ENCODE results near the gene CCDC148.

CCDC148 gene

DNA sequence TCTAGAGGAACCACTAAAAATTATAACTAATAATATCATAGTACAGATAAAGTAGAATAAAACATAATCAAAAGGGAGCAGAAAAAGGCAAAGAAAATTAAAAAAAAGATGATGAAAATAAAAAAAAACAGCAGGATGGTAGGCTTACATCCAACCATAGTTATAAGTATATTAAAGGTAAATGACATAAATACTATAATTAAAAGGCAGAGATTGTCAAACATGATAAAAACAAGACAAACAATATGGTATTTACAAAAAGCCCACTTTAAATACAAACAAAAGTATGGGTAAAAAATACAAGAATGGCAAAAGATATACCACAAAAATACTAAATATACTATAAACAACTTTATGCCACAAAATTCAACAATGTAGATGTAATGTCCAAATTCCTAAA, 24.4 kb downstream of the CCDC148 start:
- DNase-seq (ENCODE audit: low read depth in 2 of 2): no peak

DNA sequence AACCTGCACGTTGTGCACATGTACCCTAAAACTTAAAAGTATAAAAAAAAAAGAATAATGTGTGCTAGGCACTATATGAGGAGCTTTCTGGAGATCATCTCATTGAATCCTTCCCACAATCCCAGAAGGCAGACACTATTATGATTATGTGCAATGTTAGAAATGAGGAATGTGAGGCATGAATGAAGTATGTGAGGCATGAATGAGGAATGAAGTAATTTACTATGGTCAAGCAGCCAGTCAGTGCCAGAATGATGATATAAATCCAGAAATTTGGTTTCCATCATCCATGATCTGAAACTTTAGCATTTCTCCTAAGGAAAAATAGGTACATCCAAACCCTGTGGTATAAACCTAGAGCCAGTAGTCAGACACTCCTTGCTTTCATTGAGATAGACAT, 42.0 kb downstream of the CCDC148 start:
- peak; percentile 26 to 39 for DNase-seq (ENCODE audit: low read depth in 2 of 2)

DNA sequence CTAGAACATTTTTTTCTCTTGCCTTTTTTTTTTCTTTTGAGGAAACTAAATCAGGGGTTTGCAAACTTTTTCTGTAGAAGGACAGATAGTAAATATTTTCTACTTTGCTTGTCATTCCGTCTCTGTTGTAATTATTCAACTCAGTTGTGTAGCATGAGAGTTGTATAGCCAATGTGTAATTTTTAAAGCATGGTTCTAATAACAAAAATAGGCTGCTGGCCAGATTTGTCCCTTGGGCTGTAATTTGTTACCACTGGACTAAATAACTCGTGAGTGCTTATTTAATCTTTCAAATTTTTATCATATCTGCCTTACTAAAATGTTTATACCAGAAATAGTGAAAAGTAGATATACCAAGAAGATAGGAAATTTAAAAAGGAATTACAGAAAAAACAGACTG, 43.0 kb downstream of the CCDC148 start:
- DNase-seq (ENCODE audit: low read depth in 2 of 2): peak in 1 of 2 experiments; percentile 21

DNA sequence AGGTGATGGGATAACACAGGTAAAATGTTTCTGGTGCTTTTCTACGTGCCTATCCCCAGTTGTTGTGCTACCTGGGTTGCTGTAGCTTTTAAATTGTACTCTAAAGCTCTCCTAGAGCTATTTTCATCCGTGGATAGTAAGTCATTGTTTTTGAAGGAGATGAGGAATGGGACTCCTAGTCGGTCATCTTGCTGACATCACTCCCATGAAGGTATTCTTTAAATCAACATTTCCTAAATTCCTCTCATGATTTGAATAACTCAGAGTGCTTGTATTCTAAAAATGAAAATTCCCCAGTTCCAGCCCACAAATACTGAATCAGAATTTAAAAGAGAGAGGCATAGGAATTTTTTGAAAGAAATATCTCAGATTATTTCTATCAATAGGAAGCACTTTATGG, 44.3 kb downstream of the CCDC148 start:
- peak in 1 of 2 experiments; percentile 18 for DNase-seq (ENCODE audit: low read depth in 2 of 2)

DNA sequence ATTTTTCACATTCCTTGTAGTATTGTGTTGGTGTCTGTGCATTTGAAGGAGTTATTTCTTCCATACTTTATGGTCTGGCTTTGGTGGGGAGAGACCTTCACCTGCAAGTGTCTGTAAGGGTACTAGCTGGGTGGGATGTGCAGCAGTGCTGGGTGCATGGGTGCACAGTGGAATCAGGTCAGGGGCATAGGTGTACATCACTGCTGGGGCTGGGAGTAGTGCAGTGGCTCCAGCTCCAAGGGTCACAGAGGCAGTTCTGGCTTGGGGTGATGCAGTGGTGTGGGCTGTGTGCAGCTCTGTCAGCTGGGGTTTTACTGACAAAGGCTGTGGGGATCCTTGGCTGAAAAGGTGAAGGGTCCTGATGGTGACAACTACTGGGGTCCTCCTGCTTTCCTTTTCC, 44.8 kb downstream of the CCDC148 start:
- DNase-seq (ENCODE audit: low read depth in 2 of 2): no peak

DNA sequence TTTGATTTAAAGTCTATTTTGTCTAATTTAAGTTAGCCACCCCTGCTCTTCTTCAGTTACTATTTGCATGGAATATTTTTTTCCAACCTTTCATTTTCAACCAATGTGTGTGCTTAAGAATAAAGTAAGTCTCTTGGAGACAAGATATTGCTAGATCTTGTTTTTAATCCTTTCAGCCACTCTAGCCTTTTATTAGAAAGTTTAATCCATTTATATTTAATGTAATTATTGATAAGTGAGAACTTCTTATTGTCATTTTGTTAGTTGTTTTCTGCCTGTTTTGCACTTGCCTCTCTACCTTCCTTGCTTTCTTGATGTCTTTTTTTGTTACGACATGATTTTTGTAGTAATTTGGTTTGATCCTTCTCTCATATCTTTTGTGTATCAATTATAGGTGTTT, 46.4 kb downstream of the CCDC148 start:
- DNase-seq (ENCODE audit: low read depth in 2 of 2): no peak

DNA sequence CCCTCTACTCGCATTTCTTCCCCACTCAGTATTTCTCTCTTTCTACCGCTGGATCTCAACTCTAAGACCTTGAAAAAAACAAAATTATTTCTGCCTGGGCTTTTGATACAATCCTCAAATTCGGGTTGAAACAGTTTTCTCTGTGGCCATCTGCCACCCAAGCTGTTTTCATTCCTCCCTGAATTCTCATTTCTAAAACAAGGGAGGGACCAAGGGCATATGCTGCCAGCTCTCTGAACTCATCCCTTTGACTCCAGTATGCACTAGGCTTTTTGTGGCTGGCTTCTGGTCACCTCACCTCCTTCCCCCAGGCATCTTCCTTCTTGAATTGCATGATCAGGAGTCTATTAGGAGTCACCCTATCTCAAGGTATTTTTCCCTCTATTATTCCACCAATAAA, 49.5 kb downstream of the CCDC148 start:
- DNase-seq (ENCODE audit: low read depth in 2 of 2): no peak

DNA sequence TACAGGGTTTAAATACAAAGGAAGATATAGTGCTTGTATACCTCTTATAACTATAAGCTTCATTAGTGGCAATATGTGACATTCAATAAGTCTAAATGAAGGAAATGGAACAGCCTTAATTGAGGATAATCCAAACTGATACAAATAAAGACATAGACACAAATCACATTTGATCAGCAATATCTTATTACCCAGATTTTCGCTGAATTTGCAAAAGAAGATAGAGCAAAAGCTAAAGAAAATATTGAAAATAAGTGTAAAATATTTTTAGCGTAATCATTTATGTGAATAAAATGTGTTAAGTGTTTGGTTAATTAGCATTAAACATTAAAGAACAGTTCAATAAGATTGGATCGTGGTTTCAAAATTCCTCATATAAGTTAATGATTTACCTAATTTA, 51.2 kb downstream of the CCDC148 start:
- DNase-seq (ENCODE audit: low read depth in 2 of 2): no peak

DNA sequence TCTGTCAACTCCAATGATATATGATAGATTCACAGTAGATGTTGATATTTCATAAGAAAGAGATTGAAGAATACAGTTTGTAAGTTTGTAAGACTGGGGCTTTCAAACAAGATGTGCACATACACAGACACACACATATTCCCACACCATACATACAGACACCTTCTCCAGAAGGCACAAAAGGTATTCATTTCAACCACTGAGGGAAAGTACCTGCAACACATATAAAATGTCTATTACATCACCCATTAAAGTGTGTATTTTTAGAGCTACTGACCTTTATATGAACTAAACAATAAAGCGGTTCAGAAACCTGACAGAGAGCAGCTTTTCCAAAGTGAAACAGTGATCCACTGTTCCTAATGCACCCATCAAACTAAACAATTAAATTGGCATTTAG, 53.3 kb downstream of the CCDC148 start:
- no peak for DNase-seq (ENCODE audit: low read depth in 2 of 2)

DNA sequence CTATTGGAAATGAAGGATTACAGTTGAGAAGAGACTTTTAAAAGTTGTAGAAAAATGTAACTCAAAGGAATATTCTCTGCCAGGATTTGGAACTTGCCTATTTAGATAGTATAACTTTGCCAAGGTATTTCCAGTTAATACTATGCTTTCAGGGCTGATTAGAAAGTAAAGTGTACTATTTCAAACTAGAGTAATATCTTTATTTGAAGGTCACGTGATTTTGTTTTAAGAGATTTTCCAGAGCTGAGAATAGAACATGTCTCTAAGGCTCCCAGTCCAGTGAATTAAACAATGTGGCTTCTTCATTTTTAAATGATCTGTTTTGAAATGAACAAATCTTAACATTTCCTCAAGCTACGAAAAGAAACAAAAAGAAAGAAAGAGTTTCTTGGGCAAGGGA, 53.9 kb downstream of the CCDC148 start:
- DNase-seq (ENCODE audit: low read depth in 2 of 2): no peak

DNA sequence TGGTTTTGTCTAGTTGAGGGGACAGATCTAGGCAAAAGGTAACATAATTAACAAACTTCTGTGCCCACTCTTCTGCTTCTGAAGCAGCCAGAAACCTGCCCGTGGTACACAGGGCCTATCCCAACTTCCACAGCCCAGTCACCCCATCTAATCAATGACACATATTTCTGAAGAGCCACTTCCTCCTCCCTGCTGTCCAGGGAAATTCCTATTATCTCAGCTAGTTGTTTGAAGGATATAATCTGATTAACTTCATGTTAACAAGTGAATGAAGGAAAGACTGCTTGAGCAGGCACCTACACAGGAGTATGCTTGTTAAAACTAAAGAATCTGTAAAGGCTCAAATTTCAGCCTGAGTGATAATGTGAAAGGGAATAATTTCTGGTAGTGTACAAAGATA, 61.4 kb downstream of the CCDC148 start:
- DNase-seq (ENCODE audit: low read depth in 2 of 2): no peak

DNA sequence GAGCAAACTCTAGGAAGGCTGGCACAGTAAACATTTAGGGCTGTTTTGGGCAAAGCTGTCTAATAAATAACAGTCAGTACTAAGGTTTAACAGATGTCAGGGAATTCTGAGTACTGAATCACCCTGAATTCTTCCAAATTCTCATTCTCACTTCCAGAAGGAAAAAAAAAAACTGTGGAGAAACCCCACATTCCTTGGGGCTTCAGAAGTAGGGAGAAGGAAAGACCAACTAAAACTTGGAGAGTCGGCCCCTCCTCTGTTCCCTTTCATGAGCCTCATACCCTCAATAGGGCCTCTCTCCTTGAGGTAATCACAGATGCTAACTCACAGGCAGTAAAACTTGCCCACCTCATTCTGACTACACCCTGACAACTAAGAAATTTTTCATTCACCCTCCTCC, 62.1 kb downstream of the CCDC148 start:
- DNase-seq (ENCODE audit: low read depth in 2 of 2): no peak

DNA sequence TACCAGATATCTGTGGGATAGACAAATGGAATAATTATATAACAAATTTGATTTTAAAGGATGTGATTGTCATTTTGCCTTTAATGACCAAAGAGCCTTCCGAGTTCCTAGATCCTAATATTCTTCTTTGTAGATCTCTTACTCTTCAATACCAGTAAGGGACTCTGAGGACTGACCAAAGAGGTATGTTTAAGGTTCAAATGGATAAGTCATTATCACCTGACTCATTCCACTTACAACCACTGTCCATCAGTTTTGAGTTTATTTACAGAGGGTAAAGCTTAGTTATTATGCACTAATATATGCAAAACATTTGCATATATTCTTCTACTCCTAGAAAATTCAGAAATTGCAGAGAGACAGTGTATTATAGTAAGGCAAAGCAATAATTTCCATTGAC, 62.7 kb downstream of the CCDC148 start:
- DNase-seq (ENCODE audit: low read depth in 2 of 2): no peak

DNA sequence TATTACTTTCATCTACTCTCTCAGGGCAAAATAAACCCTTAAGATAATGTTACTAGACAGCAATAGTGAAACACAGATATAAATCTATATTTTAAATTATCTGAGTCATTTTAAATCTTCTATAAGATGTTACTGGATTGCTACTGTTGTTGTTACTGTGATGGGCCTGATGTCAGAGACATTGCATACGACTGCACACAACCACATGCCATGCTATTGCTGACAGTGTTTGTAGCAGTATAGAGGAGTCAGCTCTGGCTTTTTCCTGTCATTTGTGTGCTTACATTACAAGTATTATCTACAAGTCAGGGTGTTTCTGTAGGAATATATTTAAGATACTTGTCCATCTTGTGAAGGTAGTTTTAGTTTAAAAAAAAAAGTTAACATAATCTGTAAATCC, 63.9 kb downstream of the CCDC148 start:
- DNase-seq (ENCODE audit: low read depth in 2 of 2): no peak

DNA sequence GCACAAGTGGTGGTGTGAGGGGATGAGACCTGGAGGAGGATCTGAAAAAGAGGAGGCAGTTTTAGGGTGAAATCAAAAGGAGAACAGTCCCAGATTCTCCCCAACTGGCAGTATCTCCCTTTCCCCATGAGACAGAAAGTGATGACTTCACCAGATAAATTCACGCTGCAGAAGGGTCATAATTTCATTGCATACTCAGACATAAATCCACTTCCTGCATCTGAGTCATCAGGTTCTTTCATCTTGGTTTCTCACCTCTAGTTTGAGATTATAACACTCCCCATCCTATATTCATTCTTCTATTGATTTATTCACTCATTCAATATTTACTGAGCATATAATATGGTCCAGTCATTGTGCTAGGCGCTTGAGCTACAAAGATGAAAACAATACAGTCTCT, 64.7 kb downstream of the CCDC148 start:
- no peak for DNase-seq (ENCODE audit: low read depth in 2 of 2)

DNA sequence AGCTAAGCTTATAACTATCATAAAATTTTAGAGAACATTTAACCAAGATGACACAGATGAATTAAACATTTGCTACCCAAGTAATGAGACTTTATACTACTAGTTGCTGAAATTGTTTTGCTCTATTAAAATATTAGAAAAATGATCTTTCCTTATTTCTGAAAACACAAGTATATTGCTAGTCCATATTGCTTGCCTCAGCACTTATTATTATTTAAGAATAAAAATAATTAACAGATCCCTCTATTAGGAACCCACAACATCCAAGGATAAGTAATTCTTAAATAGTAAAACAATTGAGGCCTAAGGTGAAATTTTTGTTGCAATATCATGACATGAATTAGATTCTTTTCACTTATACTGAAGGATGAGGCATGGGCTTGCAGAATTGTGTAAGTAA, 65.2 kb downstream of the CCDC148 start:
- no peak for DNase-seq (ENCODE audit: low read depth in 2 of 2)

DNA sequence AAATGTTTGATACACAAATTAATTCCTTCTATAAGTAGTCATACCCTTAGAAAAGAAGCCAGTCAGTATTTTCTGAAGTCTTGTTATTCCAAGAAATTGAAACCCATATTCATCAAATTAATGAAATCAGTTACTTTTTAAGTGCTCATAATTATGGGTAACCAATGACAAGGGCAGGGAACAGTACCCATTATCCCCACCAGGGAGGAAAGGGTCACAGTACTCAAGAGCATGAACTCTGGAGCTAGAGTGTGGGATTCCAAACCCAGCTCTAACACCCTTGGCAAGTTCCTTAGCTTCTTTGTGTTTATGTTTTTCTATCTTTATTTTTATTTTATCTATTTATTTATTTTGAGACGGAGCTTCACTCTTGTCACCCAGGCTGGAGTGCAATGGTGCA, 68.4 kb downstream of the CCDC148 start:
- no peak for DNase-seq (ENCODE audit: low read depth in 2 of 2)

DNA sequence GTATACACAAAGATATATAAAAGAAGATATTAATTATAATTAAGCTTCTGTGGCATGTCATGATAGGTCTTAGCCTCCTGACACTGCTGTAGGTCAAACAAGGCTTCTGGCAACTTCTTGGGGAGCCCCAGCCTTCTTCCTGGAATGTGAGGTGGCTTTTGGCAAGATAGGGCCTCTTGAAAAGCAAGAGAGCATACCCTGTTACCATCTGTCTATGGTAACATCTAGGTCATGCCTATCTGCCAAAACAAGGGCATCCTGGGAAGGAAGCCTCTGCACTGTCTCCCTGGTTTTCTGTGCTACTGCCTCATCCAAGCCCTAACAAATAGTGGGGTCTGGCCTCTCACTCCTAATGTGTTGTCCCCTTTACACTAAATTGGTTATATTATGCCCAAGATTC, 70.9 kb downstream of the CCDC148 start:
- DNase-seq (ENCODE audit: low read depth in 2 of 2): no peak

DNA sequence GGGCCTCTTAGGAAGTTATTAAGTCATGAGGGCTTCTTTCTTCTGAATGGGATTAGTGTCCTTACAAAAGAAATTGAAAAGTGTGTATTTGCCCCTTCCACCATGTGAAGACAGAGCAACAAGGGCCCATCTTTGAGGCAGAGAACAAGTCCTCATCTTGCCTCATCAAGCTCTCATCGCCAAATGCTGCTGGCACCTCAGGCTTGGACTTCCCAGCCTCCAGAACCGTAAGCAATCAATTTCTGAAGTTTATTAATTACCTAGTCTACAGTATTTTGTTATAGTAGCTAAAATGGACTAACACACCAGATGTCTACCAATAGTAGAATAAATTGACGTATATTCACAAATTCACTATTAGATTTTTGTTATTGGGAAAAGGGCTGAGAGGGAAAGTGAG, 74.6 kb downstream of the CCDC148 start:
- DNase-seq (ENCODE audit: low read depth in 2 of 2): no peak

DNA sequence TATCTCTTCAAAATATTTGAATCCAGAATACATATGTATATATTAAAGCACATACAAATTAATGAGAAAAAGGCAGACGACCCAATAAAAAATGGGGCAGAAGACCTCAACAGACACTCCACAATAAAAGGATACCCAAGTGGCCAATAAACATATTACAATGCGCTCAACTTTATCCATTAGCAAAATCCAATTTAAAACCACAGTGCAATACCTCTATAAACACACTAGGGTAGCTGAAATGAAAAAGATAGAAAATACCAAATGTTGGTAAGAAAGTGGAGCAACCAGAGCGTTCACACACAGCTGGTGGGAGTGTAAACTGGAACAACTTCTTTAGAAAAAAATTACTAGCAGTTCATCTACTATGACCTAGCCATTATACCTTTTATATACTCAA, 75.3 kb downstream of the CCDC148 start:
- no peak for DNase-seq (ENCODE audit: low read depth in 2 of 2)

DNA sequence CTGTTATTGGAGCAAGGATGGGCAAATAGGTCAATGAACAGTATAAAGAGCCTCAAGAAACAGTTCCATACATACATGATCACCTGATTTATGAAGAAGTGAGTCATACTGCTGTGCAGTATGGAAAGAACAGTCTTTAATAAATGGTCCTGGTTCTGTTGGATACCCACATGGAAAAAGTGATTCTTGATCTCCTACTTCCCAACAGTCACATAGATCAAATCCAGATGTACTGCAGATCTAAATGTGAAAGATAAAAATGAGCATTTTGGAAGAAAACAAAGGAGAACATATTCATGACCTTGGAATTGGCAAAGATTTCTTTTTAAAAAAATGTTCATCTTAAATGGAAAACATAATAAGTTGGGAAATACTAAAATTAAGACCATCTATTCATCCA, 75.8 kb downstream of the CCDC148 start:
- no peak for DNase-seq (ENCODE audit: low read depth in 2 of 2)

DNA sequence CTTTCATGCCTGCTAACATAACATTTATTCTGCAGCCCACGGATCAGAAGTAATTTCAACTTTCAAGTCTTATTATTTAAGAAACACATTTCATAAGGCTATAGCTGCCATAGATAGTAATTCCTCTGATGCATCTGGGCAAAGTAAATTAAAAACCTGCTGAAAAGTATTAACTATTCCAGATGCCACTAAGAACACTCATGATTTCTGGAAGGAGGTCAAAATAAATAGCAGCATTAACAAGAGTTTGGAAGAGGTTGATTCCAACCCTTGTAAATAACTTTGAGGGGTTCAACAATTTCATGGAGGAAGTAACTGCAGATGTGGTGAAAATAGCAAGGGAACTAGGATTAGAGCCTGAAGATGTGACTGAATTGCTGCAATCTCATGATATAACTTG, 77.6 kb downstream of the CCDC148 start:
- no peak for DNase-seq (ENCODE audit: low read depth in 2 of 2)

DNA sequence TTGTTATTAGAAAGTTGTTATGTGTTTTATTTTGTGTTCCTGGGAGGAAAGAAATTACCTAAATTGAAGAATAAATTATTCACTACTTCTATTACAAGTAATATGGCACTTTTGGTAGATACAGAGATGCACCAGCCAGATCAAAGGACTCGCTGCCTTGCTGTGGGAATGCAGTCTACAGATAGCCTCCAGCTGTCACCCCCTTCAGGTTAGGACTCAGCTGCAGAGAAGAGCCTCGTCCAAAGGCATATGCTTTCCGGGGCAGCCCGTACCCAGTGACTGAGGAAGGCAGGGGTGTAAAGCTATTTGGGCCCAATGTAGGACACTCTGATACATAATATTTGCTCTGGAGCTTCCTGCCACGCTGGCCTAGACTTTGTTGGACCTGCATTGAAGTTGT, 90.2 kb downstream of the CCDC148 start:
- no peak for DNase-seq (ENCODE audit: low read depth in 2 of 2)

DNA sequence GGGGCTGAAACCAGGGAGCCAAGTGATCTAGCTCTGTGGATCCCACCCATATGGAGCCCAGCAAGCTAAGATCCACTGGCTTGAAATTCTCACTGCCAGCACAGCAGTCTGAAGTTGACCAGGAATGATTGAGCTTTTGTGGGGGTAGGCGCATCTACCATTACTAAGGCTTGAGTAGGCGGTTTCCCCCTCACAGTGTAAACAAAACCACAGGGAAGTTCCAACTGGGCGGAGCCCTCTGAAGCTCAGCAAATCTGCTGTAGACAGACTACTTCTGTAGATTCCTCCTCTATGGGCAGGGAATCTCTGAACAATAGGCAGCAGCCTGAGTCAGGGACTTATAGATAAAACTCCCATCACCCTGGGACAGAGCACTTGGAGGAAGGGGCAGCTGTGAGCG, 96.7 kb downstream of the CCDC148 start:
- DNase-seq (ENCODE audit: low read depth in 2 of 2): no peak

DNA sequence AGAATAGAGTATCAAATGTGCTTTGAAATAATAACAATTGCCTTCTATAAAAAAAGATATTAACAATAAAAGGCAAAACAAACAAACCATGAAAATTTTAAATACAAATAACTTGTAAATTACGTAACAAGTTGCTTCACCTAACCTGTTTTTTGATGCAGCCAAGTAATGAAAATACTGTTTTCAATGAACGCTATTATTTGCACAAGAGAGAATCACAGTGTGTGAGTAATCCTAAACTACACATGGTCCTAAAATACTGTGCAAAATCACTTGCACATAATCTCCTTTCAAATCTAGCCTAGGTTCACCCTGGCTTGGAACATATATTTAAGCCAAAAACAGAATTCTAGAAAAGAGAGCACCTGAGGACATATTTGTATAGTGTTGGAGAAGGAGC, 98.9 kb downstream of the CCDC148 start:
- no peak for DNase-seq (ENCODE audit: low read depth in 2 of 2)
